Femur (tissue), 1 donor: ENCODE measurements around the gene CBLC.

Experiments
- DNase-seq: peaks from one replicate; pipeline ENCODE4 v3.0.0-alpha.2; 2017

The CBLC gene

DNA sequence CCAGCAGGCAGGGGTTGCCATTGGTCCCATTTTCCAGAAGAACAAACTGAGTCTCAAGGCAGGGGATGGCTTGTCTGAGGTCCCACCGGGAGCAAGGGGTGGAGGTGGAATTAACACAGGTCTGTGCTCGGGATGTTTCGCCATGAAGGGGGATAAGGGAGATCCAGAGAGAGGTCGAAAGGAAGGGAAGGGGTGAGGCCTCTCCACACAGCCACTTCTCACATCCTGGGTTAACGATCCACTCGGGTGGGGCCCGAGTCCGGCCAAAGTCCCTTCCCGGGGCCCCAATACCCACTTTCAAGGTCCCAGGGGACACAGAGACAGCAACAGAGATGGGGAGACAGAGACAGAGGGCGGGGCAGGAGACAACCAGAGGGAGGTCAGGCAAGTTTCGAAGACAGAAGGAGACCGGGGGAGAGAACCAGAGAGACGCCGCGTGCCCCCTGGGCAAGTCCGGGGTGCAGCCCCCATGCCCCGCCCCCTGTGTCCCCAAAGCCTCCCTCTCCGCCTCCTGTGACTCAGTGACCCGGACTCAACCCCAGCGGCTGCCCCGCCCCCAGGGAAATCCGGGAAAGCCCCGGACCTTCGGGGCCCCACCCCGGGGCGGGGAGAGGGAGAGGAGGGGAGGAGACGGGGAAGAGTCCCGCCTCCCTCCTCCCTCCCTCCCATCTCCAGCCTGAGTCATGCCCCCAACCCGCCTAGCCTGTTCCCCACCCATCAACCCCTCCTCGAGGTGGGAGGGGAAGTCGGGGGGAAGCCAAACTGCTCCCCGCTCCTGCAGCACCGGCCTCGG, 30.5 kb upstream of the CBLC start:
- DNase-seq, result peak; percentile 94

- peak; percentile 70 for DNase-seq
Measured at GRCh38 chr19:44747739-44748425, 29.8 kb upstream of the CBLC start.

DNA sequence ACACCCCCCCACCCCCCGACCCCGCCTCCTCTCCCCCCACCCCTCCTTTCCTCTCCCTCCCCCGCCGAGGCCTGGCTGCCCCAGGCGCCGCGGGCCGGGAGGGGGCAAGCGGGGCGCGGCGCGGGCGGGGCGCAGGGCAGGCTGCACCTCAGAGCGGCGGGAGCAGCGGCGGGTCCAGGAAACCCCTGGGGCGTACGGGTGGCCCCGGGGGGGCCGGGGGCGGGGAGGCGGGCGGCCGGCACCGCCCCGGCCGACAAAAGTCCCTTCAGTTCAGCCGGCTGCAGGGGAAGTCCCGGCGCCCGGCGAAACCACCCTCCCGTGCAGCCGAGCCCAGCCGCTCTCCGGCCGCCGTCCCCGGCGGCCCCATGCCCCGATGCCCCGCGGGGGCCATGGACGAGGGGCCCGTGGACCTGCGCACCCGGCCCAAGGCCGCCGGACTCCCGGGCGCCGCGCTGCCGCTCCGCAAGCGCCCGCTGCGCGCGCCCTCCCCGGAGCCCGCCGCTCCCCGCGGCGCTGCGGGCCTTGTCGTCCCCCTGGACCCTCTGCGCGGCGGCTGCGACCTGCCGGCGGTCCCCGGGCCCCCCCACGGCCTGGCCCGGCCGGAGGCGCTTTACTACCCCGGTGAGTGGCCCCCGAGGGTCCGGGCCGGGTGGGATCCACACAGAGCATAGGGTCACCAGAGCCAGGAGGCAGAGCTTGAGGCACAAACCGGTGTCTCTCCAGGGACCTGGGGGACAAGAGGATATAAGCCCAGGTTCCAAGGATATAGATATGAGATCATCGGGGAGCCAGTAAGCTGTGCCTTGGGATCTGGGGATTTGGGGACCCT, 29.1 kb upstream of the CBLC start, which contains the start of gene BCL3:
BCL3 (plus strand) TSS at position 283 of the 829 bp plus-strand sequence; CDS start at position 366, 83 bp downstream.
- DNase-seq, result peak; percentile 65

GRCh38 chr19:44749292-44749691, 28.4 kb upstream of the CBLC start:
- DNase-seq, result no peak

GRCh38 chr19:44749994-44750393, 27.7 kb upstream of the CBLC start:
- DNase-seq, result no peak

GRCh38 chr19:44752123-44752815, 25.4 kb upstream of the CBLC start:
- no peak for DNase-seq

GRCh38 chr19:44752816-44753625, 24.7 kb upstream of the CBLC start:
- peak; percentile 94 for DNase-seq

DNA sequence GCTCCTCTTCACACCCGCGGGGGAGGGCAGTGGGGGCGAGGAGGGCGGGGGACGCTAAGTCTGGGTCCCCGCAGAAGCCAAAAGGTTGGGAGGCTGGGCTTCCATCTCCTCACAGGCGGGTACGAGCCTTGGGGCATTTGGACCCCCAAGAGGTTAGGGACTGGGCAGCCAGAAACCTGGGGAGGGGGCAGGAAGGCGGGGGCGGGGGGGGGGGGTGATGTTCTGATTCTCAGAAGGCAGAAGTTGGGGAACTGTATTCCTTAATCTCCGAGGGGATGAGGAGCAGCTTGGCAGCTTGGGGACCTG, 24.1 kb upstream of the CBLC start:
- DNase-seq, result no peak

DNA sequence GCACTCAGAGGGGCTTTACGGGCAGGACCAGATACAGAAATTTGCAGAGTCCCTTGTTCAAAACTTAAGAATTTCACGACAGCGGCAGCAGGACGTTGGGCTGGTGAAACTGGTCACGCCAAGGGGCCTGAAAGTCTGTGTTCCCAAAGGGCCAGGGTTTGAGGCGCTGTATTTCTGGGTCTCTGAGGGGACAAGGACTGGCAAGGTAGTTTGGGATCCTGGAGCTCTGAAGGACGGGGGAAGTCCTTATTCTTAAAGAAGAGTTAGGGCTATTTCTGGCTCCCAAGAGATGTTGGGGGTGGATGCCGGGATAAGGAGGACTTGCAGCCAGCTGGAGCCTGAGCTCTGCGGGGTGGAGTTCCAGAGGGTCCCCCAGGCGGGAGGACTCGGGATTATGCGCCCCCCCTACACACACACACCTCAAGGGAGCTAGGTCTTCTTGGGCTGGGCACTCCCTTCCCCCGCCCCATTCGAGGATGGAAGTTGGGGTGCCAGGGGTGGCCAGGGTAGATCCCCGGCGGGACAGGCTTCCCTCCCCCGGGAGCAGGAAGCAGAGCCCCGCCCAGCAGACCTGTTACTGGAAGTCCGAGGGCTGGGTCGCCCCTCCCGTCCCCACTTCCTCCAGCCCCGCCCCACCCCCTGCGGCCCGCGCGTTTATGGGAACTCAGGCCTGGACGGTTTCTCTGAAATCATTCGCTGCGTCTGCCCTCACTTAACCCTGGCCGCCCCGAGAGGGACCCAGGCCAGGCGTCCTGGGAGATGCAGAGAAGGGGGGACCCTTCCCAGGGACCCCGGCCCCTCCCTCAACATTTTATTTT, 23.5 kb upstream of the CBLC start:
- peak; percentile 87 for DNase-seq

DNA sequence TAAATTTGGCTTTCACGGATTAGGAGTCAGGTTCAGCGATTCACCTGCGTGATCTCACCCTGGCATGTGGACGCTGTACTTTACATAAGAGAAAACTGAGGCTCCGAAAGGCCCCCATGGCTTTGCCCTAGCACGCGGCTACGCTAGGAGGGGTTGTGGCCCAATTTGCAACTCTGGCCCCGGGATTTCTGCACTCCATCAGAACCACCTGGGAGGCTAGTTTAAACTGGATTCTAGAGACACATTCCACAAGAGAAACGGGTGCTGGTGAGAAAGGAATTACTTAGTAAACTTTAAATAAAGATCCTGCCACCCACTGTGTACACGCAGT, 23.0 kb upstream of the CBLC start:
- no peak for DNase-seq

DNA sequence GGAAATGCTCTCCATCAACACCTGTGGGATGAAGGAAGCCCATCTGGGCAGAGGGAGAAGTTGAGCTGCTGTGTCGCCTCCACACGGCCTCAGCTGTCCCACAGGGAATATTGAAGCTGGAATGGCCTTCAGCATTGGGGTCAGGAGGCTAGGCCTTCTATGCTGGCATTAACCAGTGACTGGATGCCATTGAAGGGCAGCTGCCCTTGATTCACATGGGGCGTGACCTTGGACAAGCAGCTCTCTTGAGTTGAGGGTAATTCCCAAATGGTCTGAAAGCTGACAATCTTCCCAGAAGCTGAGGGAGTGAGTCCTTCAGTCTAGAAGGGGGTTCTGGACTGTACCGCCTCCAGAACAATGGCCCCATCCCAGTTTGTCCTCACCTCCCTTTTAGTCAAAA, 22.5 kb upstream of the CBLC start:
- DNase-seq, result no peak

- no peak for DNase-seq
Measured at GRCh38 chr19:44756089-44756562, 21.6 kb upstream of the CBLC start.

GRCh38 chr19:44757057-44757734, 20.5 kb upstream of the CBLC start:
- peak; percentile 85 for DNase-seq

DNA sequence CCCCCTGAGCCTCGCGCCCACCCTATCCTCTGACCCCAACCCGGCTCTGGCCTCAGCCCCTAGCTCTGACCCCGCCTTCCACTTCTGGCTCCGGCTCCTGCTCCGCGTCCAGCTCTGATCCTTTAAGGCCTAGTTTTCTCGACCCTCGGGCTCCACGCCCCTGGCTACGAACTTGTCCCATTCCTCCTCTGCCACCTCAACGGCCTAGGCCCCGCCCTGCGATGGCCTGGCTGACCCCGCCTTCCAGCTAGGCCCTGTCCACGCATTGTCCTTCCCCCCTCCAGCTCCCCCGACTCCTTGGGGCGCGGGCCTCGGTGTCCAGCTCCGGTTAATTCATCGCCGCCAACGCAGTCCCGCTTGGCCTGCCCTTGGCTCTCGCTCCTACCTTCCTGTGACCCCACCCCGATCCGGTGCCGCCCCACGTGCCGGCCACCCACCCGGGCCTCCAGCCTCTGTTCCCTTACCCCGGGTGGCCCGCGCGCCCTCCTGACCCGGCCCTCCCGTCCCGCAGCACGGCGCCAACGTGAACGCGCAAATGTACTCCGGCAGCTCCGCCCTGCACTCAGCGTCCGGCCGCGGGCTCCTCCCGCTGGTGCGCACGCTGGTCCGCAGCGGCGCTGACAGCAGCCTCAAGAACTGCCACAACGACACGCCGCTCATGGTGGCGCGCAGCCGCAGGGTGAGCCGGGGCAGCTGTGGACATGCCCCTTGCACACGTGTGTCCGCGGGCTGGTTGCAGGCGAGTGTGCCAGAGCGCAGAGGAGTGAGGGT, 19.8 kb upstream of the CBLC start:
- peak; percentile 84 for DNase-seq

DNA sequence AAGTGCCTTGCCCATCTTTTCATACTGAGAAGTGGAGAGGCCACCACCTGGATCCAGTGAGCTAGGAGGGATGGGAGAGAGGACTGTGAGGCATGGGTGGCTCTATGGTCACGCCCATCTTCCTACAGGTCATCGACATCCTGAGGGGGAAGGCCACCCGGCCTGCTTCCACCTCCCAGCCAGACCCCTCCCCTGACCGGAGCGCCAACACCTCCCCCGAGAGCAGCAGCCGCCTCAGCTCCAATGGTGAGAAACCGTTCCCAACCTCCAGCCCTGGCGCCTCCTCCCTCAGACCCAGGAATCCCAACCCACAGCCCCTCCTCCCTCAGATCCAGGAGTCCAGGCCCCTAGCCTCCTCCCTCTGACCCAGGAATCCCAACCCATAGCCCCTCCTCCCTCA, 19.1 kb upstream of the CBLC start:
- peak; percentile 49 for DNase-seq

GRCh38 chr19:44759083-44759804, 18.4 kb upstream of the CBLC start:
- no peak for DNase-seq

DNA sequence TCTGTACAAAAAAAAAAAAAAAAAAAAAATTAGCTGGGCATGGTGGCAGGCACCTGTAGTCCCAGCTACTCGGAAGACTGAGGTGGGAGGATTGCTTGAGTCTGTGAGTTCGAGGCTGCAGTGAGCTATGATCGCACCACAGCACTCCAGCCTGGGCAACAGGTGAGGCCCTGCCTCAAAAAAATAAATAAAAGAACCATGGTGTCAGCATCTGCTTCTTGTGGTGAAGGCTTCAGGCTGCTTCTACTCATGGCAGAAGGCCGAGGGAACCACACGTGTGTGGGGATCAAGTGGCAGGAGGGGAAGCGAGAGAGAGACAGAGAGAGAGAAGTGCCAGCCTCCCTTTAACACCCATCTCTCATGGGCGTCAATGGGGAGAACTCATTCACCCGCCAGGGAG, 15.7 kb upstream of the CBLC start:
- DNase-seq, result no peak

GRCh38 chr19:44765033-44765948, 12.4 kb upstream of the CBLC start:
- DNase-seq, result no peak
